SK-N-SH treated with all-trans-retinoic acid at 6 μM for 48 hours (cell line): ENCODE measurements around the gene SERPINA3.

Experiments used
- ATAC-seq: fragments of 200-7000 bp; cut with Tn5 transposase; 3 replicates; pipeline ENCODE4 v1.9.1; 2020; ENCODE audit warnings: mild to moderate bottlenecking, moderate library complexity
- ARNTL ChIP-seq: fragments of 450-650 bp; formaldehyde crosslinking; IDR thresholded peaks from 2 replicates; pipeline ENCODE4 v1.5.0; 2020; ENCODE audit warnings: low read depth, mild to moderate bottlenecking, moderate library complexity, borderline replicate concordance
- BACH2 ChIP-seq: fragments of 250-450 bp; sonication (Bioruptor Pico); IDR thresholded peaks from 2 replicates; pipeline ENCODE4 v1.9.0; 2021; ENCODE audit warnings: mild to moderate bottlenecking, borderline replicate concordance
- ESRRG ChIP-seq: fragments of 250-450 bp; sonication (Bioruptor Pico); IDR thresholded peaks from 2 replicates; pipeline ENCODE4 v1.6.1; 2021; ENCODE audit warnings: mild to moderate bottlenecking
- GLIS3 ChIP-seq: fragments of 250-450 bp; sonication (Bioruptor Pico); IDR thresholded peaks from 2 replicates; pipeline ENCODE4 v1.5.0; 2020; ENCODE audit warnings: mild to moderate bottlenecking, moderate library complexity
- ISL1 ChIP-seq: fragments of 250-450 bp; sonication (Bioruptor Pico); IDR thresholded peaks from 2 replicates; pipeline ENCODE4 v2.1.2; 2022; ENCODE audit warnings: mild to moderate bottlenecking, moderate library complexity
- OSR1 ChIP-seq: fragments of 250-450 bp; sonication (Bioruptor Pico); IDR thresholded peaks from 2 replicates; pipeline ENCODE4 v1.8.0; 2022; ENCODE audit warnings: moderate library complexity, mild to moderate bottlenecking, inconsistent platforms
- PPARA ChIP-seq: fragments of 250-450 bp; sonication (Bioruptor Pico); IDR thresholded peaks from 2 replicates; pipeline ENCODE4 v1.5.0; 2020; ENCODE audit warnings: mild to moderate bottlenecking, borderline replicate concordance
- RARB ChIP-seq: fragments of 250-450 bp; sonication (Bioruptor Pico); IDR thresholded peaks from 2 replicates; pipeline ENCODE4 v1.8.0; 2021; ENCODE audit warnings: mild to moderate bottlenecking, moderate library complexity
- SNAI2 ChIP-seq: fragments of 250-450 bp; sonication (Bioruptor Pico); IDR thresholded peaks from 2 replicates; pipeline ENCODE4 v1.5.0; 2020; ENCODE audit warnings: mild to moderate bottlenecking, moderate library complexity
- TCF4 ChIP-seq: fragments of 250-450 bp; sonication (Bioruptor Pico); IDR thresholded peaks from 2 replicates; pipeline ENCODE4 v1.8.0; 2021; ENCODE audit warnings: mild to moderate bottlenecking, moderate library complexity, borderline replicate concordance
- TOX ChIP-seq: fragments of 250-450 bp; sonication (Bioruptor Pico); IDR thresholded peaks from 2 replicates; pipeline ENCODE4 v1.8.0; 2021; ENCODE audit warnings: mild to moderate bottlenecking, moderate library complexity, borderline replicate concordance
- ZC3H10 ChIP-seq: fragments of 250-450 bp; sonication (Bioruptor Pico); IDR thresholded peaks from 2 replicates; pipeline ENCODE4 v1.5.1; 2021; ENCODE audit warnings: mild to moderate bottlenecking, moderate library complexity
- ZFP3 ChIP-seq: fragments of 250-450 bp; sonication (Bioruptor Pico); IDR thresholded peaks from 2 replicates; pipeline ENCODE4 v1.5.0; 2020; ENCODE audit warnings: mild to moderate bottlenecking, moderate library complexity
- ZFP30 ChIP-seq: fragments of 450-650 bp; formaldehyde crosslinking; IDR thresholded peaks from 2 replicates; pipeline ENCODE4 v1.5.0; 2022; ENCODE audit warnings: mild to moderate bottlenecking, moderate library complexity
- ZNF565 ChIP-seq: fragments of 450-650 bp; formaldehyde crosslinking; conservative IDR thresholded peaks from 2 replicates; pipeline ENCODE4 v1.5.0; 2020; ENCODE audit warnings: low read depth, mild to moderate bottlenecking, moderate library complexity
- ZNF70 ChIP-seq: fragments of 450-650 bp; formaldehyde crosslinking; IDR thresholded peaks from 2 replicates; pipeline ENCODE4 v1.5.0; 2020; ENCODE audit warnings: mild to moderate bottlenecking, moderate library complexity
- ZNF8 ChIP-seq: fragments of 450-650 bp; formaldehyde crosslinking; IDR thresholded peaks from 2 replicates; pipeline ENCODE4 v1.5.0; 2020; ENCODE audit warnings: mild to moderate bottlenecking, moderate library complexity
- TF ChIP-seq, protein P1 (sequence below): fragments of 250-450 bp; sonication (Bioruptor Pico); IDR thresholded peaks from 2 replicates; pipeline ENCODE4 v1.8.0; 2021; ENCODE audit warnings: low read depth, mild to moderate bottlenecking, moderate library complexity, borderline replicate concordance
- TF ChIP-seq, protein P2 (sequence below): fragments of 250-450 bp; sonication (Bioruptor Pico); IDR thresholded peaks from 2 replicates; pipeline ENCODE4 v1.8.0; 2020; ENCODE audit warnings: mild to moderate bottlenecking, moderate library complexity, borderline replicate concordance
- TF ChIP-seq, protein P3 (sequence below): fragments of 250-450 bp; sonication (Bioruptor Pico); IDR thresholded peaks from 2 replicates; pipeline ENCODE4 v1.5.1; 2021; ENCODE audit warnings: mild to moderate bottlenecking, moderate library complexity
- TF ChIP-seq, protein P4 (sequence below): fragments of 250-450 bp; sonication (Bioruptor Pico); IDR thresholded peaks from 2 replicates; pipeline ENCODE4 v1.5.0; 2020; ENCODE audit warnings: mild to moderate bottlenecking, moderate library complexity
- TF ChIP-seq, protein P5 (sequence below): fragments of 250-450 bp; sonication (Bioruptor Pico); IDR thresholded peaks from 2 replicates; pipeline ENCODE4 v1.5.1; 2020; ENCODE audit warnings: low read depth, mild to moderate bottlenecking, moderate library complexity

The SERPINA3 gene

DNA sequence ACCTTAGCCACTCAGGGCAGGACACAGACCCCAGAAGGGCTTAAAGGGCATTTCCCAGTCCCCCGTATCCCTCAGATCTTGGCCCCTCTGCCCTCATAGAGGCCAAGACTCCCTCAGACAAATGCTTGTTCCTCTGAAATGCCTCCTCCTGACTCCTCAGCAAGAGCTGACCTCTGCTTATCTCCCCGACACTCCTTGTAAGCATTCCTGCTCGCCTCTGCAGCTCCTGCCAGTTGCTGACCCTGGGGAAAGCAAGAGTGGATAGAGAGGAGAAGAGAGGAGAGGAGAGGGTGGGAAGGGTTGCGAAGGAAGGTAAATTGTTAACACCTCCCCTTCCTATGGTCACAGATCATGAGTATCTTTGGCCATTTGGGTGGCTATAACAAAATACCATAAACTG, 23.9 kb upstream of the SERPINA3 start:
- TF ChIP-seq PPARA (CRISPR knock-in tag), result no peak
- no peak for TF ChIP-seq ARNTL (CRISPR knock-in tag)
- TF ChIP-seq SNAI2, result no peak
- TF ChIP-seq, all 23 proteins: peak for 0

DNA sequence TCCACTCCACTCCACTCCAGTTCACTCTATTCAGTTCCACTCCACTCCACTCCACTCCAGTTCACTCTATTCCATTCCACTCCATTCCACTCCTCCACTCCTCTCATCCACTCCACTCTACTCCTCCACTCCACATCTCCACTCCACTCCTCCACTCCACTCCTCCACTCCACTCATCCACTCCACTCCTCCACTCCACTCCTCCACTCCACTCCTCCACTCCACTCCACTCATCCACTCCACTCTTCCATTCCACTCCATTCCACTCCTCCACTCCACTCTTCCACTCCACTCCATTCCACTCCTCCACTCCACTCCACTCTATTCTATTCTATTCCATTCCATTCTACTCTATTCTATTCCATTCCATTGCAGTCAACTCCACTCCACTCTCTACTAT, 21.1 kb upstream of the SERPINA3 start:
- no peak for ATAC-seq
- TF ChIP-seq, protein P1, sequence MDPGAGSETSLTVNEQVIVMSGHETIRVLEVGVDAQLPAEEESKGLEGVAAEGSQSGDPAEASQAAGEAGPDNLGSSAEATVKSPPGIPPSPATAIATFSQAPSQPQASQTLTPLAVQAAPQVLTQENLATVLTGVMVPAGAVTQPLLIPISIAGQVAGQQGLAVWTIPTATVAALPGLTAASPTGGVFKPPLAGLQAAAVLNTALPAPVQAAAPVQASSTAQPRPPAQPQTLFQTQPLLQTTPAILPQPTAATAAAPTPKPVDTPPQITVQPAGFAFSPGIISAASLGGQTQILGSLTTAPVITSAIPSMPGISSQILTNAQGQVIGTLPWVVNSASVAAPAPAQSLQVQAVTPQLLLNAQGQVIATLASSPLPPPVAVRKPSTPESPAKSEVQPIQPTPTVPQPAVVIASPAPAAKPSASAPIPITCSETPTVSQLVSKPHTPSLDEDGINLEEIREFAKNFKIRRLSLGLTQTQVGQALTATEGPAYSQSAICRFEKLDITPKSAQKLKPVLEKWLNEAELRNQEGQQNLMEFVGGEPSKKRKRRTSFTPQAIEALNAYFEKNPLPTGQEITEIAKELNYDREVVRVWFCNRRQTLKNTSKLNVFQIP (CRISPR knock-in tag), result no peak
- no peak for TF ChIP-seq GLIS3 (CRISPR knock-in tag)
- TF ChIP-seq, protein P2, sequence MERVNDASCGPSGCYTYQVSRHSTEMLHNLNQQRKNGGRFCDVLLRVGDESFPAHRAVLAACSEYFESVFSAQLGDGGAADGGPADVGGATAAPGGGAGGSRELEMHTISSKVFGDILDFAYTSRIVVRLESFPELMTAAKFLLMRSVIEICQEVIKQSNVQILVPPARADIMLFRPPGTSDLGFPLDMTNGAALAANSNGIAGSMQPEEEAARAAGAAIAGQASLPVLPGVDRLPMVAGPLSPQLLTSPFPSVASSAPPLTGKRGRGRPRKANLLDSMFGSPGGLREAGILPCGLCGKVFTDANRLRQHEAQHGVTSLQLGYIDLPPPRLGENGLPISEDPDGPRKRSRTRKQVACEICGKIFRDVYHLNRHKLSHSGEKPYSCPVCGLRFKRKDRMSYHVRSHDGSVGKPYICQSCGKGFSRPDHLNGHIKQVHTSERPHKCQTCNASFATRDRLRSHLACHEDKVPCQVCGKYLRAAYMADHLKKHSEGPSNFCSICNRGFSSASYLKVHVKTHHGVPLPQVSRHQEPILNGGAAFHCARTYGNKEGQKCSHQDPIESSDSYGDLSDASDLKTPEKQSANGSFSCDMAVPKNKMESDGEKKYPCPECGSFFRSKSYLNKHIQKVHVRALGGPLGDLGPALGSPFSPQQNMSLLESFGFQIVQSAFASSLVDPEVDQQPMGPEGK (CRISPR knock-in tag), result no peak
- TF ChIP-seq, protein P3, sequence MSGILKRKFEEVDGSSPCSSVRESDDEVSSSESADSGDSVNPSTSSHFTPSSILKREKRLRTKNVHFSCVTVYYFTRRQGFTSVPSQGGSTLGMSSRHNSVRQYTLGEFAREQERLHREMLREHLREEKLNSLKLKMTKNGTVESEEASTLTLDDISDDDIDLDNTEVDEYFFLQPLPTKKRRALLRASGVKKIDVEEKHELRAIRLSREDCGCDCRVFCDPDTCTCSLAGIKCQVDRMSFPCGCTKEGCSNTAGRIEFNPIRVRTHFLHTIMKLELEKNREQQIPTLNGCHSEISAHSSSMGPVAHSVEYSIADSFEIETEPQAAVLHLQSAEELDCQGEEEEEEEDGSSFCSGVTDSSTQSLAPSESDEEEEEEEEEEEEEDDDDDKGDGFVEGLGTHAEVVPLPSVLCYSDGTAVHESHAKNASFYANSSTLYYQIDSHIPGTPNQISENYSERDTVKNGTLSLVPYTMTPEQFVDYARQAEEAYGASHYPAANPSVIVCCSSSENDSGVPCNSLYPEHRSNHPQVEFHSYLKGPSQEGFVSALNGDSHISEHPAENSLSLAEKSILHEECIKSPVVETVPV, result no peak
- no peak for TF ChIP-seq ISL1 (CRISPR knock-in tag)
- TF ChIP-seq ZNF70 (CRISPR knock-in tag), result no peak

More for the DNA sequence above, 23.9 kb upstream of the SERPINA3 start:
- ATAC-seq, result no peak

DNA sequence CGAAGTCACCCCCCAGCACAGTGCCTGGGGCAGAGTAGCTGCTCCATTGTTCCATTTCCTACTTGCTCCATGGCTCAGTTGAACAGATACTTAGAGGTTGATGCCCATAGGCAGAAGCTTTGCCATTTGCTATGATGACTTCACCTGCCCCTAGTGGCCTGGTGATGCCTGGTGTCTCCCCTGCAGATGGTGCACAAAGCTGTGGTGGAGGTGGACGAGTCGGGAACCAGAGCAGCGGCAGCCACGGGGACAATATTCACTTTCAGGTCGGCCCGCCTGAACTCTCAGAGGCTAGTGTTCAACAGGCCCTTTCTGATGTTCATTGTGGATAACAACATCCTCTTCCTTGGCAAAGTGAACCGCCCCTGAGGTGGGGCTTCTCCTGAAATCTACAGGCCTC, 20.3 kb upstream of the SERPINA3 start:
- no peak for ATAC-seq
- no peak for TF ChIP-seq PPARA (CRISPR knock-in tag)

DNA sequence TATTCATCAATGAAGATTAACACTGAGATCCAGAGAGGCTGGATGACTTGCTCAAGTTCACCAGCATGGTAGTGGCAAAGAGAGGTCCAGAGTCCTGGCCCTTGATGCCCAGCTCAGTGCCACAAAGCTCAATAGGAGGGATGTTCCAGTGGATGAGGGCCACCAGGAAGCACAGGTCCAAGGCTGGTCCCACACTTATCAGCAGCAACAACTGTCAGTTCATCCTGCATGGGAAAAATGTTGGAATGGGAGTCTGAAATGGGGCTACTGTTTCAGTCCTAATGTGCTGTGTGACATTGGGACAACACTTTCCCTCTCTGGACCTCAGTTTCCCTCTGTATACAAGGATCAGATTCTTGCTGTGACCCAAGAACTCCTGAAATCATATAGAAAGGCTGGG, 19.7 kb upstream of the SERPINA3 start:
- TF ChIP-seq ZNF565 (no peak), GLIS3 (CRISPR knock-in tag) (no peak), TCF4 (CRISPR knock-in tag) (no peak), OSR1 (CRISPR knock-in tag) (no peak), ESRRG (CRISPR knock-in tag) (no peak), PPARA (CRISPR knock-in tag) (no peak), ISL1 (CRISPR knock-in tag) (no peak), ZC3H10 (CRISPR knock-in tag) (no peak), BACH2 (no peak), ZFP30 (CRISPR knock-in tag) (no peak), ZFP3 (no peak), RARB (CRISPR knock-in tag) (no peak), ARNTL (CRISPR knock-in tag) (no peak), TOX (CRISPR knock-in tag) (no peak), ZNF8 (CRISPR knock-in tag) (no peak)
- TF ChIP-seq, protein P2 (CRISPR knock-in tag), result no peak
- TF ChIP-seq, protein P1 (CRISPR knock-in tag), result no peak
- TF ChIP-seq, protein P4, sequence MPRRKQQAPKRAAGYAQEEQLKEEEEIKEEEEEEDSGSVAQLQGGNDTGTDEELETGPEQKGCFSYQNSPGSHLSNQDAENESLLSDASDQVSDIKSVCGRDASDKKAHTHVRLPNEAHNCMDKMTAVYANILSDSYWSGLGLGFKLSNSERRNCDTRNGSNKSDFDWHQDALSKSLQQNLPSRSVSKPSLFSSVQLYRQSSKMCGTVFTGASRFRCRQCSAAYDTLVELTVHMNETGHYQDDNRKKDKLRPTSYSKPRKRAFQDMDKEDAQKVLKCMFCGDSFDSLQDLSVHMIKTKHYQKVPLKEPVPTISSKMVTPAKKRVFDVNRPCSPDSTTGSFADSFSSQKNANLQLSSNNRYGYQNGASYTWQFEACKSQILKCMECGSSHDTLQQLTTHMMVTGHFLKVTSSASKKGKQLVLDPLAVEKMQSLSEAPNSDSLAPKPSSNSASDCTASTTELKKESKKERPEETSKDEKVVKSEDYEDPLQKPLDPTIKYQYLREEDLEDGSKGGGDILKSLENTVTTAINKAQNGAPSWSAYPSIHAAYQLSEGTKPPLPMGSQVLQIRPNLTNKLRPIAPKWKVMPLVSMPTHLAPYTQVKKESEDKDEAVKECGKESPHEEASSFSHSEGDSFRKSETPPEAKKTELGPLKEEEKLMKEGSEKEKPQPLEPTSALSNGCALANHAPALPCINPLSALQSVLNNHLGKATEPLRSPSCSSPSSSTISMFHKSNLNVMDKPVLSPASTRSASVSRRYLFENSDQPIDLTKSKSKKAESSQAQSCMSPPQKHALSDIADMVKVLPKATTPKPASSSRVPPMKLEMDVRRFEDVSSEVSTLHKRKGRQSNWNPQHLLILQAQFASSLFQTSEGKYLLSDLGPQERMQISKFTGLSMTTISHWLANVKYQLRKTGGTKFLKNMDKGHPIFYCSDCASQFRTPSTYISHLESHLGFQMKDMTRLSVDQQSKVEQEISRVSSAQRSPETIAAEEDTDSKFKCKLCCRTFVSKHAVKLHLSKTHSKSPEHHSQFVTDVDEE, result no peak
- TF ChIP-seq, protein P5, sequence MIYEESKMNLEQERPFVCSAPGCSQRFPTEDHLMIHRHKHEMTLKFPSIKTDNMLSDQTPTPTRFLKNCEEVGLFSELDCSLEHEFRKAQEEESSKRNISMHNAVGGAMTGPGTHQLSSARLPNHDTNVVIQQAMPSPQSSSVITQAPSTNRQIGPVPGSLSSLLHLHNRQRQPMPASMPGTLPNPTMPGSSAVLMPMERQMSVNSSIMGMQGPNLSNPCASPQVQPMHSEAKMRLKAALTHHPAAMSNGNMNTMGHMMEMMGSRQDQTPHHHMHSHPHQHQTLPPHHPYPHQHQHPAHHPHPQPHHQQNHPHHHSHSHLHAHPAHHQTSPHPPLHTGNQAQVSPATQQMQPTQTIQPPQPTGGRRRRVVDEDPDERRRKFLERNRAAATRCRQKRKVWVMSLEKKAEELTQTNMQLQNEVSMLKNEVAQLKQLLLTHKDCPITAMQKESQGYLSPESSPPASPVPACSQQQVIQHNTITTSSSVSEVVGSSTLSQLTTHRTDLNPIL, result no peak
- no peak for ATAC-seq
